HCT116 (cell line): ENCODE measurements around the gene CCDC73. TPM values are rescaled to one million over a fixed set of nuclear protein-coding genes. Genes with fewer than 3 reads are reported as not detected.

Experiments
- ATAC-seq: fragments of 200-7000 bp; cut with Tn5 transposase; 2 replicates; pipeline ENCODE4 v1.9.1; 2020; ENCODE audit warnings: mild to moderate bottlenecking, moderate library complexity
- BruUV-seq: library from RNA; stranded (reverse); fragments of 400-500 nt; replicated peaks from 2 replicates; lab custom pipeline; 2021; lab: Mats Ljungman, UMichigan
- CTCF ChIA-PET: fragments of 300-600 bp; sonication (Branson Sonifier 250); formaldehyde crosslinking; loops from one replicate; lab custom pipeline; 2021; ENCODE audit warnings: antibody characterized with exemption; lab: Charles Lee
- POLR2A ChIA-PET: fragments of 300-600, 350-600 bp; sonication (Branson Sonifier 250); formaldehyde crosslinking; loops from one replicate; lab custom pipeline; 2021; ENCODE audit warnings: antibody characterized with exemption; lab: Charles Lee
- RAD21 ChIA-PET, 2 experiments: fragments of 300-600 bp; sonication (Branson Sonifier 250); formaldehyde crosslinking; loops; one replicate each; lab custom pipeline; 2023; ENCODE audit warnings: low total read pairs in 2 of 2; ENCODE audit not compliant: uncharacterized antibody in 2 of 2, unreplicated experiment in 2 of 2, low non-redundant PET in 1 of 2; lab: Charles Lee
- DNase-seq: peaks from one replicate; pipeline ENCODE4 v3.0.0-alpha.2; 2010; ENCODE audit warnings: low read depth, low spot score
- H2AFZ ChIP-seq: fragments of 200-600 bp; shearing (Covaris generic), sonication (generic); 2 replicates; pipeline ENCODE4 v1.6.1; 2017; ENCODE audit warnings: low read depth, mixed run types, mixed read lengths, antibody characterized with exemption, low read length; ENCODE audit not compliant: poor library complexity, severe bottlenecking
- H3K27ac ChIP-seq: 2 replicates; pipeline ENCODE4 v1.5.1; 2012; ENCODE audit warnings: low read depth, low read length
- H3K27me3 ChIP-seq: fragments of 200-600 bp; sonication (generic); 2 replicates; pipeline ENCODE4 v1.6.1; 2016; ENCODE audit warnings: mixed run types, low read length, mixed read lengths; ENCODE audit not compliant: insufficient read depth
- H3K36me3 ChIP-seq, 2 experiments: fragments of 200-500 bp in 1 of 2; fragments of 200-600 bp in 1 of 2; sonication (Bioruptor generic) in 1 of 2; sonication (generic) in 1 of 2; 2 replicates each; pipeline versions ENCODE4 v1.5.1 to v1.6.1; 2014 to 2016; ENCODE audit warnings: low read length in 2 of 2, inconsistent platforms in 1 of 2, mixed read lengths in 1 of 2, mixed run types in 1 of 2; ENCODE audit not compliant: insufficient read depth in 2 of 2, control insufficient read depth in 1 of 2
- H3K4me1 ChIP-seq, 2 experiments: fragments of 200-600 bp in 1 of 2; sonication (generic) in 1 of 2; 2 replicates each; pipeline versions ENCODE4 v1.5.1 to v1.6.1; 2012 to 2017; ENCODE audit warnings: low read length in 2 of 2, inconsistent platforms in 1 of 2, mild to moderate bottlenecking in 1 of 2, mixed read lengths in 1 of 2, mixed run types in 1 of 2, moderate library complexity in 1 of 2; ENCODE audit not compliant: insufficient read depth in 2 of 2, control insufficient read depth in 1 of 2
- H3K4me2 ChIP-seq: fragments of 200-600 bp; sonication (generic); 2 replicates; pipeline ENCODE4 v1.6.1; 2017; ENCODE audit warnings: mixed run types, low read length, mixed read lengths
- H3K4me3 ChIP-seq, 2 experiments: fragments of 200-600 bp in 1 of 2; sonication (generic) in 1 of 2; replicated peaks in 1 of 2; 2 replicates each; pipeline ENCODE4 v1.5.1; 2011 to 2016; ENCODE audit warnings: low read length in 2 of 2, control low read depth in 1 of 2, low read depth in 1 of 2, mild to moderate bottlenecking in 1 of 2, mixed read lengths in 1 of 2, mixed run types in 1 of 2
- H3K79me2 ChIP-seq: fragments of 200-600 bp; sonication (generic); 2 replicates; pipeline ENCODE4 v1.6.1; 2017; ENCODE audit warnings: mild to moderate bottlenecking, mixed run types, low read length, moderate library complexity, mixed read lengths; ENCODE audit not compliant: insufficient read depth
- H3K9ac ChIP-seq: fragments of 200-600 bp; sonication (generic); 2 replicates; pipeline ENCODE4 v1.6.1; 2016; ENCODE audit warnings: low read length, mixed read lengths
- H3K9me2 ChIP-seq: fragments of 200-600 bp; sonication (generic), shearing (Covaris generic); 2 replicates; pipeline ENCODE4 v1.6.1; 2017; ENCODE audit warnings: mixed run types, mild to moderate bottlenecking, moderate library complexity; ENCODE audit not compliant: insufficient read depth
- H3K9me3 ChIP-seq, 2 experiments: fragments of 200-500 bp in 1 of 2; fragments of 200-600 bp in 1 of 2; sonication (Bioruptor generic) in 1 of 2; sonication (generic) in 1 of 2; 2 replicates each; pipeline ENCODE4 v1.6.1; 2014 to 2017; ENCODE audit warnings: low read length in 2 of 2, mixed read lengths in 2 of 2, inconsistent platforms in 1 of 2, low read depth in 1 of 2, mild to moderate bottlenecking in 1 of 2, mixed run types in 1 of 2, moderate library complexity in 1 of 2; ENCODE audit not compliant: control insufficient read depth in 1 of 2, insufficient read depth in 1 of 2
- H4K20me1 ChIP-seq: fragments of 200-600 bp; sonication (generic), shearing (Covaris generic); 2 replicates; pipeline ENCODE4 v1.6.1; 2017; ENCODE audit warnings: mixed run types, mild to moderate bottlenecking, moderate library complexity; ENCODE audit not compliant: insufficient read depth
- CEBPB ChIP-seq: IDR thresholded peaks from 2 replicates; pipeline ENCODE4 v1.6.1; 2012; ENCODE audit warnings: low read depth
- ELF1 ChIP-seq: IDR thresholded peaks from 2 replicates; pipeline ENCODE4 v1.6.1; 2012; ENCODE audit warnings: low read depth, borderline replicate concordance
- EZH2phosphoT487 ChIP-seq: fragments of 200-600 bp; IDR thresholded peaks from 2 replicates; pipeline ENCODE4 v1.6.1; 2018; ENCODE audit warnings: antibody characterized with exemption, borderline replicate concordance
- JUND ChIP-seq: IDR thresholded peaks from 2 replicates; pipeline ENCODE4 v1.6.1; 2012
- SIN3A ChIP-seq: IDR thresholded peaks from 2 replicates; pipeline ENCODE4 v1.6.1; 2012; ENCODE audit warnings: low read depth
- SP1 ChIP-seq: IDR thresholded peaks from 2 replicates; pipeline ENCODE4 v1.6.1; 2012; ENCODE audit warnings: low read depth
- YY1 ChIP-seq: IDR thresholded peaks from 2 replicates; pipeline ENCODE4 v1.6.1; 2011; ENCODE audit warnings: low read length, low read depth, moderate library complexity, mild to moderate bottlenecking; ENCODE audit not compliant: insufficient replicate concordance; ENCODE audit errors: extremely low read depth
- intact Hi-C: fragments of 100-400 bp; cut with micrococcal nuclease; formaldehyde crosslinking; loops from 2 replicates; pipeline ENCODE4 v1.10.0; 2022
- total RNA-seq: library from RNA; stranded (reverse); gene quantifications from one replicate; pipeline ENCODE4 v1.2.1, GENCODE V29; 2021; ENCODE audit not compliant: unreplicated experiment
- TF ChIP-seq, protein P1 (sequence below): IDR thresholded peaks from 2 replicates; pipeline ENCODE4 v1.6.1; 2012
- TF ChIP-seq, protein P2 (sequence below): IDR thresholded peaks from 2 replicates; pipeline ENCODE4 v1.6.1; 2012; ENCODE audit warnings: low read depth

The CCDC73 gene
- total RNA-seq, 1 experiment from 2014 or later = not detected

DNA sequence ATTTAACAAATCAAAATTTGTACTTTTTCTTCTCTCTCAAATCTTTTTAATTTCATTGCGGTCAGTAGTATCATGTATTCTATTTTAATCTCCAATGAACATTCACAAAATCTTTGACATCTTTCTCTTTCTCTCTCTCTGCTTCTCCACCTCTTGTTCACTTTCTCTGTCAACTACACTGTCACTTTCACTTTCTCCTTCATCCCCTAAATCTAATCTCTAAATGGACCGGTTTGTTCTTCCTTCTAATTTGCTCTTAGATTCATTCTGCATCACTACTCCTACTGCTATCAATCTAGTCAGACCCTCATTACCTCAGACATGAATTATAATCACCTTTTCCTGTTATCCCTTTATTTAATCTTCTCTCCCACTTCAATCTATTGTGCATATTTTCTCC is 18.6 kb downstream of the CCDC73 start:
- intact Hi-C loops = no loop called here
- peak overlapping the region; percentile 32 for H2AFZ ChIP-seq
- H3K36me3 ChIP-seq = no peaks in the 10 kb centered on the region
- no TSS peak for BruUV-seq
- no peak for ATAC-seq
- DNase-seq = no peak
- no peak overlapping the region for H3K9ac ChIP-seq
- H3K4me1 ChIP-seq = no peaks in the 10 kb centered on the region
- H3K9me3 ChIP-seq = no peaks in the 10 kb centered on the region
- POLR2A ChIA-PET = no interaction called here
- TF ChIP-seq ELF1 (no peak), YY1 (no peak), SP1 (no peak)
- TF ChIP-seq, protein P1, sequence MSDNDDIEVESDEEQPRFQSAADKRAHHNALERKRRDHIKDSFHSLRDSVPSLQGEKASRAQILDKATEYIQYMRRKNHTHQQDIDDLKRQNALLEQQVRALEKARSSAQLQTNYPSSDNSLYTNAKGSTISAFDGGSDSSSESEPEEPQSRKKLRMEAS = no peak
- no peaks in the 10 kb centered on the region for H3K9me2 ChIP-seq
- no peak overlapping the region for H3K4me3 ChIP-seq
- H3K79me2 ChIP-seq = no peaks in the 10 kb centered on the region
- H3K27me3 ChIP-seq = no peaks in the 10 kb centered on the region
- CTCF ChIA-PET = no interaction called here
- H4K20me1 ChIP-seq = no peaks in the 10 kb centered on the region
- no peak overlapping the region; the same call in 1 of the 2 replicates for H3K4me2 ChIP-seq
- RAD21 ChIA-PET = no interaction called here
- no peak overlapping the region for H3K27ac ChIP-seq

DNA sequence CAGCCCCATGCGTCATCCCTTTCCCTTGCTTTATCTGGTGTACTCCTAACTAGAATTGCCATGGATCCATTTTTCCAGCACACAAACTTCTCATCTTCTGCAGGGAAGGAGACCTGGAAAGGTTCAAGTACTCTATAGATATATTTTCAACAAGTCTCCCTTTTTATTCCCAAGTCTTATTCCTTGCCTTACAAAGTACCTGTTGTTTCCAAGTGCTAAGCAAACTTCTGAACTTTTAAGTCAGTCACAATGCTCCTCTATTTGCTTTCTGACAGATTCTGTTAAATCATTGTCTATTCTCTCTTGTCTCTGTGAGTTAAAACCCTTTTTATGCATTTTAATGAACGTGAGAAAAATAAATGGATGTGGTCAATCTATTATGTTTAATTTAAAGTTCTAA is 20.4 kb downstream of the CCDC73 start:
- no peak overlapping the region for H3K4me2 ChIP-seq
- no peaks in the 10 kb centered on the region for H3K27me3 ChIP-seq
- BruUV-seq = no TSS peak
- no peaks in the 10 kb centered on the region for H3K9me3 ChIP-seq
- no peaks in the 10 kb centered on the region for H3K4me1 ChIP-seq
- ChIA-PET CTCF (no interaction called here), POLR2A (no interaction called here), RAD21 (no interaction called here)
- no peaks in the 10 kb centered on the region for H3K9me2 ChIP-seq
- no peaks in the 10 kb centered on the region for H3K79me2 ChIP-seq
- no peak overlapping the region for H3K4me3 ChIP-seq
- no peak overlapping the region for H3K9ac ChIP-seq
- ATAC-seq (no peak), DNase-seq (no peak)
- H3K36me3 ChIP-seq = no peaks in the 10 kb centered on the region
- intact Hi-C loops = no loop called here
- H4K20me1 ChIP-seq = no peaks in the 10 kb centered on the region
- H2AFZ ChIP-seq = no peak overlapping the region
- TF ChIP-seq, protein P2, sequence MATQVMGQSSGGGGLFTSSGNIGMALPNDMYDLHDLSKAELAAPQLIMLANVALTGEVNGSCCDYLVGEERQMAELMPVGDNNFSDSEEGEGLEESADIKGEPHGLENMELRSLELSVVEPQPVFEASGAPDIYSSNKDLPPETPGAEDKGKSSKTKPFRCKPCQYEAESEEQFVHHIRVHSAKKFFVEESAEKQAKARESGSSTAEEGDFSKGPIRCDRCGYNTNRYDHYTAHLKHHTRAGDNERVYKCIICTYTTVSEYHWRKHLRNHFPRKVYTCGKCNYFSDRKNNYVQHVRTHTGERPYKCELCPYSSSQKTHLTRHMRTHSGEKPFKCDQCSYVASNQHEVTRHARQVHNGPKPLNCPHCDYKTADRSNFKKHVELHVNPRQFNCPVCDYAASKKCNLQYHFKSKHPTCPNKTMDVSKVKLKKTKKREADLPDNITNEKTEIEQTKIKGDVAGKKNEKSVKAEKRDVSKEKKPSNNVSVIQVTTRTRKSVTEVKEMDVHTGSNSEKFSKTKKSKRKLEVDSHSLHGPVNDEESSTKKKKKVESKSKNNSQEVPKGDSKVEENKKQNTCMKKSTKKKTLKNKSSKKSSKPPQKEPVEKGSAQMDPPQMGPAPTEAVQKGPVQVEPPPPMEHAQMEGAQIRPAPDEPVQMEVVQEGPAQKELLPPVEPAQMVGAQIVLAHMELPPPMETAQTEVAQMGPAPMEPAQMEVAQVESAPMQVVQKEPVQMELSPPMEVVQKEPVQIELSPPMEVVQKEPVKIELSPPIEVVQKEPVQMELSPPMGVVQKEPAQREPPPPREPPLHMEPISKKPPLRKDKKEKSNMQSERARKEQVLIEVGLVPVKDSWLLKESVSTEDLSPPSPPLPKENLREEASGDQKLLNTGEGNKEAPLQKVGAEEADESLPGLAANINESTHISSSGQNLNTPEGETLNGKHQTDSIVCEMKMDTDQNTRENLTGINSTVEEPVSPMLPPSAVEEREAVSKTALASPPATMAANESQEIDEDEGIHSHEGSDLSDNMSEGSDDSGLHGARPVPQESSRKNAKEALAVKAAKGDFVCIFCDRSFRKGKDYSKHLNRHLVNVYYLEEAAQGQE = no peak
- TF ChIP-seq EZH2phosphoT487 (no peak), CEBPB (no peak), JUND (no peak), SIN3A (no peak)
- no peak overlapping the region for H3K27ac ChIP-seq
